ENCODE results near the gene CTNND2. TPM values are rescaled to one million over a fixed set of nuclear protein-coding genes. Genes with fewer than 3 reads are reported as not detected.

Gene CTNND2, protein sequence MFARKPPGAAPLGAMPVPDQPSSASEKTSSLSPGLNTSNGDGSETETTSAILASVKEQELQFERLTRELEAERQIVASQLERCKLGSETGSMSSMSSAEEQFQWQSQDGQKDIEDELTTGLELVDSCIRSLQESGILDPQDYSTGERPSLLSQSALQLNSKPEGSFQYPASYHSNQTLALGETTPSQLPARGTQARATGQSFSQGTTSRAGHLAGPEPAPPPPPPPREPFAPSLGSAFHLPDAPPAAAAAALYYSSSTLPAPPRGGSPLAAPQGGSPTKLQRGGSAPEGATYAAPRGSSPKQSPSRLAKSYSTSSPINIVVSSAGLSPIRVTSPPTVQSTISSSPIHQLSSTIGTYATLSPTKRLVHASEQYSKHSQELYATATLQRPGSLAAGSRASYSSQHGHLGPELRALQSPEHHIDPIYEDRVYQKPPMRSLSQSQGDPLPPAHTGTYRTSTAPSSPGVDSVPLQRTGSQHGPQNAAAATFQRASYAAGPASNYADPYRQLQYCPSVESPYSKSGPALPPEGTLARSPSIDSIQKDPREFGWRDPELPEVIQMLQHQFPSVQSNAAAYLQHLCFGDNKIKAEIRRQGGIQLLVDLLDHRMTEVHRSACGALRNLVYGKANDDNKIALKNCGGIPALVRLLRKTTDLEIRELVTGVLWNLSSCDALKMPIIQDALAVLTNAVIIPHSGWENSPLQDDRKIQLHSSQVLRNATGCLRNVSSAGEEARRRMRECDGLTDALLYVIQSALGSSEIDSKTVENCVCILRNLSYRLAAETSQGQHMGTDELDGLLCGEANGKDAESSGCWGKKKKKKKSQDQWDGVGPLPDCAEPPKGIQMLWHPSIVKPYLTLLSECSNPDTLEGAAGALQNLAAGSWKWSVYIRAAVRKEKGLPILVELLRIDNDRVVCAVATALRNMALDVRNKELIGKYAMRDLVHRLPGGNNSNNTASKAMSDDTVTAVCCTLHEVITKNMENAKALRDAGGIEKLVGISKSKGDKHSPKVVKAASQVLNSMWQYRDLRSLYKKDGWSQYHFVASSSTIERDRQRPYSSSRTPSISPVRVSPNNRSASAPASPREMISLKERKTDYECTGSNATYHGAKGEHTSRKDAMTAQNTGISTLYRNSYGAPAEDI (N-terminal part only)
- total RNA-seq: 1 to 10 TPM in 1 of 4 donors, not detected in 3; 8.3 TPM

GRCh38 chr5:11904265-11904906 is at the start of gene CTNND2:
TSS of gene CTNND2 (minus strand) at chr5:11904446. CDS start at chr5:11903853, 593 bp downstream.
- no peak for TF ChIP-seq CTCF (IDR thresholded peaks at IDR 0.05; ENCODE audit: low read depth)

- no peak for TF ChIP-seq CTCF (IDR thresholded peaks at IDR 0.05; ENCODE audit: low read depth)
Observed at GRCh38 chr5:11946317-11946716, 42.1 kb upstream of the CTNND2 start.

- no peak for TF ChIP-seq CTCF (IDR thresholded peaks at IDR 0.05; ENCODE audit: low read depth)
Observed at GRCh38 chr5:11941566-11941965, 37.3 kb upstream of the CTNND2 start.

GRCh38 chr5:11931638-11932037 is 27.4 kb upstream of the CTNND2 start:
- TF ChIP-seq CTCF (IDR thresholded peaks at IDR 0.05; ENCODE audit: low read depth): no peak

DNA sequence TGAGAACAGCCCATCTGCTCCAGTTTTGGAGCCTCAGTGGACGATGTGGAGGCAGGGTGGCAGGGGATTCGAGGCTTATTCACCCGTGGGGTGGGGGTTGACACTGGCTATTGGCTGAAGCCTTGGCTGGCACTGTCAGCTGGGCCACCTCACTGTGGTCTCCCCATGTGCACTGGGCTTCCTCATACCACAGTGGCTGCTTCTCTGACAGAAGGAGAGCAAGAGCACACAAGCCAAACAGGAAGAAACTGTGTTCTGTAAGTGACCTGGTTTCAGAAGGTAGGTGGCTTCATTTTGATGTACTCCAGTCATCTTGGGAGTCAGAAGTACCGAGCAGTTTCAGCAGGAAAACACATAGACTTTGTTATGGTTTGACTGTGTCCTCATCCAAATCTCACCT is 24.7 kb upstream of the CTNND2 start:
- TF ChIP-seq CTCF (IDR thresholded peaks at IDR 0.05; ENCODE audit: low read depth): no peak

DNA sequence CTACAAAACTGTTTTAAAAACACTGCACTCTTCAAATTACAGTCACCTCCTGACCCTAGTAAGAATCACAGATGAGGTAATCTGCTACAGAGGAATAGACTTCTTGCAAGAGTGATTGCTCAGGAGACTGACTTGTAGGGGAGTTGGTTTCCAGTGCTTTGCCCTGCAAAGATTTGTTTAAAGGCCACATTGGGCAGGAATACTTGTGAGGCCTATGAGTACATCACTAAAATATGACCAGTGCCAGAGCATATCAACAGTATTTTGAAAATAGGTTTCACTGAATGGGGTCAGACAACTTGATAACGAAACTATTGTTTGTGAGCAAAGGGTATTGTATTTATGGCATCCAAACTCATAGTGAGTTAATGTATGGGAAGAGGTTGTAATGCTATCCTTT is 21.5 kb upstream of the CTNND2 start:
- TF ChIP-seq CTCF (IDR thresholded peaks at IDR 0.05; ENCODE audit: low read depth): no peak

Measured in subcutaneous adipose tissue (tissue), 4 donors.